AG10803 (cell line): ENCODE data around the gene MYCBPAP.
"Not testable (repeated sequence)": the region's sequence is repeated elsewhere in the genome, so short reads cannot be mapped to it uniquely, and the experiment has no call there.

ENCODE experiments used
- DNase-seq: peaks from one replicate; pipeline ENCODE4 v3.0.0; 2010; ENCODE audit warnings: low read depth
- H3K4me3 ChIP-seq: 2 replicates; pipeline ENCODE4 v1.5.1; 2011; ENCODE audit warnings: mild to moderate bottlenecking, low read length, control low read depth
- TF ChIP-seq, protein P1 (sequence below): conservative IDR thresholded peaks from 2 replicates; pipeline ENCODE4 v1.5.1; 2011; ENCODE audit warnings: mild to moderate bottlenecking, low read length, control low read depth, inconsistent platforms

MYCBPAP gene

DNA sequence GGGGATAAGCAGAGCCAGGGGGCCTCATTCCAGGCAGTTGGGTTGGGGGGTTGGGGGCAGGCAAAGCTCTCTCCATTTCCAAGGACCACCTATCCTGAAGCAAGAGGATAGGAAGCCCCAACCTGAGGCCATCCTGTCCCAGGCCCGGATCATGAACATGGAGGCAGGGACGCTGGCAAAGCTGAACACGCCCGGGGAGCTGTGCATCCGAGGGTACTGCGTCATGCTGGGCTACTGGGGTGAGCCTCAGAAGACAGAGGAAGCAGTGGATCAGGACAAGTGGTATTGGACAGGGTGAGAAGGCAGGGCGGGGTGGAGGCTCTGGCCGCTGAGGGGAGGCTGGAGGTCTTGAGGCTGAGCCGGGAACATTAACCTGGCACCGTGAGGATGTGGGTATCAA lies 36.0 kb upstream of the MYCBPAP start:
- DNase-seq: no peak
- TF ChIP-seq, protein P1, sequence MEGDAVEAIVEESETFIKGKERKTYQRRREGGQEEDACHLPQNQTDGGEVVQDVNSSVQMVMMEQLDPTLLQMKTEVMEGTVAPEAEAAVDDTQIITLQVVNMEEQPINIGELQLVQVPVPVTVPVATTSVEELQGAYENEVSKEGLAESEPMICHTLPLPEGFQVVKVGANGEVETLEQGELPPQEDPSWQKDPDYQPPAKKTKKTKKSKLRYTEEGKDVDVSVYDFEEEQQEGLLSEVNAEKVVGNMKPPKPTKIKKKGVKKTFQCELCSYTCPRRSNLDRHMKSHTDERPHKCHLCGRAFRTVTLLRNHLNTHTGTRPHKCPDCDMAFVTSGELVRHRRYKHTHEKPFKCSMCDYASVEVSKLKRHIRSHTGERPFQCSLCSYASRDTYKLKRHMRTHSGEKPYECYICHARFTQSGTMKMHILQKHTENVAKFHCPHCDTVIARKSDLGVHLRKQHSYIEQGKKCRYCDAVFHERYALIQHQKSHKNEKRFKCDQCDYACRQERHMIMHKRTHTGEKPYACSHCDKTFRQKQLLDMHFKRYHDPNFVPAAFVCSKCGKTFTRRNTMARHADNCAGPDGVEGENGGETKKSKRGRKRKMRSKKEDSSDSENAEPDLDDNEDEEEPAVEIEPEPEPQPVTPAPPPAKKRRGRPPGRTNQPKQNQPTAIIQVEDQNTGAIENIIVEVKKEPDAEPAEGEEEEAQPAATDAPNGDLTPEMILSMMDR: no peak
- no peak overlapping the region for H3K4me3 ChIP-seq

DNA sequence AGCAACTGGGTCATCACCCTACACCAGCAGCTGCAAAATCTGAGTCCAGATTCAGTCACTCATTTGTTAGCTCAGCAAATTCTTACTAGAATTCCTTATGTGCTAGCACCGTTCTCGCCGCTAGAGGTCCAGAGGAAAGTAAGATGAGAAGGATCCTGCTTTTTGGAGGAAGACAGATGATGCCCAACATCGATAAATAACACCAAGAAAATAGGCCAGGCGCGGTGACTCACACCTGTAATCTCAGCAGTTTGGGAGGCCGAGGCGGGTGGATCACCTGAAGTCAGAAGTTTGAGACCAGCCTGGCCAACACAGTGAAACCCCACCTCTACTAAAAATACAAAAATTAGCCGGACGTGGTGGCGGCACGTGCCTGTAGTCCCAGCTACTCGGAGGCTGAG lies 35.5 kb upstream of the MYCBPAP start:
- peak; percentile 32 for DNase-seq
- H3K4me3 ChIP-seq: not testable (repeated sequence)
- TF ChIP-seq, protein P1: peak; percentile 49

DNA sequence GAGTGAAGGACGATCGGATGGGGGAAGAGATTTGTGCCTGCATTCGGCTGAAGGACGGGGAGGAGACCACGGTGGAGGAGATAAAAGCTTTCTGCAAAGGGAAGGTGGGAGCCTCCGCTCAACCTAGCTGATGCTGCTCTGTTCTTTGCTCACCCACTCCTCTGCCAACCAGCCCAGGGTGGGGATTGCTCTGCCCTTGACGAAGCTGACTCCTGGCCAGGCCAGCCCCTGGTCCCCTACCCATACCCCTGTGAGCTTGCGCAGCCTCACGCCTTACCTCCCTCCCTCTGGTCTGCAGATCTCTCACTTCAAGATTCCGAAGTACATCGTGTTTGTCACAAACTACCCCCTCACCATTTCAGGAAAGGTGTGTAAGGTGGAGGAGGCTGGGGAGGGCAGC lies 34.3 kb upstream of the MYCBPAP start:
- TF ChIP-seq, protein P1: no peak
- DNase-seq: no peak

DNA sequence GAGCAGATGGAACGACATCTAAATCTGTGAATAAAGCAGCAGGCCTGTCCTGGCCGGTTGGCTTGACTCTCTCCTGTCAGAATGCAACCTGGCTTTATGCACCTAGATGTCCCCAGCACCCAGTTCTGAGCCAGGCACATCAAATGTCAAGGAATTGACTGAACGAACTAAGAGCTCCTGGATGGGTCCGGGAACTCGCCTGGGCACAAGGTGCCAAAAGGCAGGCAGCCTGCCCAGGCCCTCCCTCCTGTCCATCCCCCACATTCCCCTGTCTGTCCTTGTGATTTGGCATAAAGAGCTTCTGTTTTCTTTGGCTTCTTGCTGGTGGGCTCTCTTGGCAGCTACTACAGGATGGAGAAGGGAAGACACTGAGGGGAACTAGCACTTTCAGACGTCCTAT lies 33.7 kb upstream of the MYCBPAP start:
- TF ChIP-seq, protein P1: no peak
- DNase-seq: no peak

More for the DNA sequence above, 34.3 kb upstream of the MYCBPAP start:
- H3K4me3 ChIP-seq: no peak overlapping the region

DNA sequence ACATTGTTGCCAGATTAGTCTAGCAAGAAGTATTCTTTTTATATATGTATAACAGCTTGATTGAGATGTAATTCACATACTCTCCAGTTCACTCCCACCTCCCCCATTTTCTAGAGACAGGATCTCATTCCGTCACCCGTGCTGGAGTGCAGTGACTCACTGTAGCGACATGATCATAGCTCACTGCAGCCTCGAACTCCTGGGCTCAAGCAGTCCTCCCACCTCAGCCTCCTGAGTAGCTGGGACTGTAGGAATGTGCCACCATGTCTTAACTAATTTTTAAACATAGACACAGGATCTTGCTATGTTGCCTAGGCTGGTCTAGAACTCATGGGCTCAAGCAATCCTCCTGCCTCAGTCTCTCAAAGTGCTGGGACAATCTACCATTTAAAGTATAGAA lies 32.9 kb upstream of the MYCBPAP start:
- DNase-seq: no peak
- H3K4me3 ChIP-seq: no peak overlapping the region
- TF ChIP-seq, protein P1: no peak

More for the DNA sequence above, 33.7 kb upstream of the MYCBPAP start:
- H3K4me3 ChIP-seq: no peak overlapping the region

DNA sequence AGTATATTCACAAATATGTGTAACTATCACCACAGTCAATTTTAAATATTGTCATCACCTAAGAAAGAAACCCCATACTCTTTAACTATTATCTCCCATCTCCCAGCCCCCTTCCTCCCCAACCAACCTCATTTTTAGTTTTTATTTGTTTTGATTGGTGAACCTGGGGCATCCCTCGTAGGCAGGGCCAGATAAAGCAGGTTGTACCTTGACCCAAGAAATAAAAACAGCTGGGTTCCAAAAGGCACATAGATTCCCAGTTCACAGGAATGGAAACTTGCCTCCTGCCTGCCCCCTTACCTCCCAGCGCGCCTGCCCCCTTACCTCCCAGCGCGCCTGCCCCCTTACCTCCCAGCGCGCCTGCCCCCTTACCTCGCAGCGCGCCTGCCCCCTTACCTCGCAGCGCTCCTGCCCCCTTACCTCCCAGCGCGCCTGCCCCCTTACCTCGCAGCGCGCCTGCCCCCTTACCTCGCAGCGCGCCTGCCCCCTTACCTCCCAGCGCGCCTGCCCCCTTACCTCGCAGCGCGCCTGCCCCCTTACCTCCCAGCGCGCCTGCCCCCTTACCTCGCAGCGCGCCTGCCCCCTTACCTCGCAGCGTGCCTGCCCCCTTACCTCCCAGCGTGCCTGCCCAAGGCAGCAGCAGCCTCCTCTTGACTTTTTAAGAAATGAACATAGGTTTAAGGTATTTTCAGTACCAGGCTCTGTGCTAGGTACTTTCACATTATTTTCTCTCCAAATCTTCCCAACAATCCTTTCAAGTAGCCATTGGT lies 32.3 kb upstream of the MYCBPAP start:
- H3K4me3 ChIP-seq, DNase-seq: not testable (repeated sequence)

DNA sequence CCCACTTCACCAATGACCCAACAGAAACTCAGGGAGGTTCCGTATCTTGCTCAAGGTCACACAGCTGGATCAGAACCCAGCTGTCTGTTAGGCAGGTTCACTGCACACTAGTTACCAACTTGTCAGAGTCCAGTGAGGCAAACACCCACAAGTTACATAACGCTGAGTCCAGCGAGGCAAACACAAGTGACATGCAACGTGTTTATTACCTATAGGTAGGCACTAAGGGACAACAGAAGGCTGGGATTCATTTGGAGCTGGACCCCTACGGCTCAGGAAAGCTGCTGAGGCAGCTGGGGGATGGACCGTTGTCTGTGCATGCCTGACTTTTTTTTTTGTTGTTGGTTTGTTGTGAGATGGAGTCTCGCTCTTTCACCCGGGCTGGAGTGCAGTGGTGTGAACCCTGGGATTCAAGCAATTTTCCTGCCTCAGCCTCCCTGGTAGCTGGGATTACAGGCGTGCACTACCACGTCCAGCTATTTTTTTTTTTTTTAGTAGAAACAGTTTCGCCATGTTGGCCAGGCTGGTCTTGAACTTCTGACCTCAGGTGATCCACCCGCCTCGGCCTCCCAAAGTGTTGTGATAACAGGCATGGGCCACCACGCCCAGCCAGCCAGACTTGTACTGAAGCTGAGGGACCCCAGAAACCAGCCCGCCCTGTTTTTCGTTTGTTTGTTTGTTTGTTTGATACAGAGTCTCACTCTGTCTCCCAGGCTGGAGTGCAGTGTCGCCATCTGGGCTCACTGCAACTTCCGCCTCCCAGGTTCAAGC lies 31.5 kb upstream of the MYCBPAP start:
- DNase-seq: no peak
- H3K4me3 ChIP-seq: no peak overlapping the region
- TF ChIP-seq, protein P1: no peak
